Measurements from ENCODE around the gene PRRG3.

GRCh38 chrX:151754047-151754429 lies 58.8 kb downstream of the PRRG3 start:
- TF ChIP-seq ZNF518B (CRISPR knock-in tag; IDR thresholded peaks at IDR 0.05) (no peak), NR2C2 (CRISPR knock-in tag; IDR thresholded peaks at IDR 0.05) (no peak), NR2C2 (tag; IDR thresholded peaks at IDR 0.05) (no peak), ZNF589 (CRISPR knock-in tag; IDR thresholded peaks at IDR 0.05; ENCODE audit: low read depth) (no peak), FOS (IDR thresholded peaks at IDR 0.05; ENCODE audit: extremely low read depth, insufficient read length) (no peak), USF1 (CRISPR knock-in tag; IDR thresholded peaks at IDR 0.05) (no peak), LCOR (CRISPR knock-in tag; IDR thresholded peaks at IDR 0.05) (no peak)

Measured in K562 (cell line).